GM21825 (cell line): ENCODE results near the gene CRB1.

Experiments
- ATAC-seq: cut with Tn5 transposase; IDR thresholded peaks from one replicate; pipeline ENCODE4 v1.9.1; 2021; ENCODE audit warnings: mild to moderate bottlenecking, moderate library complexity; ENCODE audit not compliant: unreplicated experiment

The CRB1 gene

GRCh38 chr1:197515421-197515820, 247.4 kb downstream of the CRB1 start:
- ATAC-seq: no peak

DNA sequence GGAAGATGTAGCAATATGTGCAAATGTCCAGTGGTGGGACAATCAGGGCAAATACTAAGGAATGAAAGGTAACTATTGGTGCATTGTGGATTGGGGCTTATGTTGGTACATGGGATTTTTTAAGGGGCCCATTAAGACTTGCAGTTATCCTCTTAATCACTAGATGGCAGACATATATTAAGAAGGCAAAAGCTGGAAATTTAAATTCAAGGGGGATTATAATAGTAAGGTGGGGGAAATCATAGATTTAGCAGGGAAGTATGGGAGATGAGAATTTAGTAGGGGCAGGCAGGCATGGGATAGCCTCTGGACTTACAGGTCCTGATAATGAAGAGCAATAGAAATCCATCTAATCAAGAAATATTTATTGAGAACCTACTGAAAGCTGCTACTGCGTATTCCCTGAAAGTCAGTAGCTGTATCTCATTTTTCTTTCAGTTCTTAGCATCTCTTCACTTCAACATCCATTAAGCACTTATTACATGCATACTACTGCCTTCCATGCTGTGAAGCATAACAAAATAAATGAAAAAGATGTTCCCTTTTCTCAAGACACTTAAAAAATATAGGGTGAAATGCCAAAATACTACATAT, 251.8 kb downstream of the CRB1 start:
- no peak for ATAC-seq

- ATAC-seq: no peak
These were observed 253.2 kb downstream of the CRB1 start for GRCh38 chr1:197521118-197521739.

- ATAC-seq: no peak
These were observed 258.8 kb downstream of the CRB1 start for GRCh38 chr1:197526736-197527371.
